HepG2 (cell line): ENCODE measurements around the gene CUL7. TPM values are rescaled to one million over a fixed set of nuclear protein-coding genes. Genes with fewer than 3 reads are reported as not detected.

Experiments used
- AGO2 ChIP-seq: fragments of 200-400 bp; formaldehyde crosslinking; optimal IDR thresholded peaks from 2 replicates; pipeline ENCODE3; 2017; ENCODE audit warnings: mild to moderate bottlenecking, low read depth, low read length, moderate library complexity
- ARNTL ChIP-seq: sonication (generic); formaldehyde crosslinking; IDR thresholded peaks from 2 replicates; pipeline ENCODE4 v1.4.0; 2020; ENCODE audit warnings: mild to moderate bottlenecking, missing genetic modification reagents
- BORCS8-MEF2B ChIP-seq: sonication (generic); formaldehyde crosslinking; IDR thresholded peaks from 2 replicates; pipeline ENCODE4 v1.8.0; 2022; ENCODE audit warnings: mild to moderate bottlenecking, missing genetic modification reagents
- HOXD1 ChIP-seq: sonication (generic); formaldehyde crosslinking; IDR thresholded peaks from 2 replicates; pipeline ENCODE4 v1.5.0; 2020; ENCODE audit warnings: missing genetic modification reagents
- KDM5A ChIP-seq: fragments of 200-600 bp; sonication (generic); IDR thresholded peaks from 2 replicates; pipeline ENCODE4 v1.7.0; 2018; ENCODE audit warnings: antibody characterized with exemption, mild to moderate bottlenecking, low read length, borderline replicate concordance
- MIER2 ChIP-seq: IDR thresholded peaks from 2 replicates; pipeline ENCODE4 v1.6.1; 2016; ENCODE audit warnings: missing biosample characterization, missing genetic modification reagents
- NFE2 ChIP-seq: sonication (generic); formaldehyde crosslinking; IDR thresholded peaks from 2 replicates; pipeline ENCODE4 v1.4.0; 2020; ENCODE audit warnings: missing genetic modification reagents
- PAWR ChIP-seq: sonication (generic); formaldehyde crosslinking; IDR thresholded peaks from 2 replicates; pipeline ENCODE4 v1.4.0; 2020; ENCODE audit warnings: missing genetic modification reagents, mild to moderate bottlenecking, borderline replicate concordance
- RCOR2 ChIP-seq: IDR thresholded peaks from 2 replicates; pipeline ENCODE4 v1.6.1; 2016; ENCODE audit warnings: missing biosample characterization, missing genetic modification reagents
- SRF ChIP-seq: IDR thresholded peaks from 2 replicates; pipeline ENCODE4 v1.6.1; 2011; ENCODE audit warnings: mild to moderate bottlenecking, low read depth, low read length, moderate library complexity
- WIZ ChIP-seq: sonication (generic); formaldehyde crosslinking; IDR thresholded peaks from 2 replicates; pipeline ENCODE4 v1.5.1; 2020; ENCODE audit warnings: mild to moderate bottlenecking, missing genetic modification reagents
- ZBTB49 ChIP-seq: sonication (generic); formaldehyde crosslinking; IDR thresholded peaks from 2 replicates; pipeline ENCODE4 v1.4.0; 2020; ENCODE audit warnings: missing genetic modification reagents, borderline replicate concordance
- ZKSCAN8 ChIP-seq: IDR thresholded peaks from 2 replicates; pipeline ENCODE4 v1.6.1; 2016; ENCODE audit warnings: borderline replicate concordance, missing genetic modification reagents, missing compliant biosample characterization
- ZNF432 ChIP-seq: sonication (generic); formaldehyde crosslinking; IDR thresholded peaks from 2 replicates; pipeline ENCODE4 v1.5.0; 2020; ENCODE audit warnings: missing genetic modification reagents, mild to moderate bottlenecking, borderline replicate concordance
- ZNF562 ChIP-seq: sonication (generic); formaldehyde crosslinking; IDR thresholded peaks from 2 replicates; pipeline ENCODE4 v1.8.0; 2022; ENCODE audit warnings: missing genetic modification reagents, borderline replicate concordance
- ZSCAN22 ChIP-seq: sonication (generic); formaldehyde crosslinking; IDR thresholded peaks from 2 replicates; pipeline ENCODE4 v1.4.0; 2020; ENCODE audit warnings: mild to moderate bottlenecking, missing genetic modification reagents
- ZSCAN9 ChIP-seq: IDR thresholded peaks from 2 replicates; pipeline ENCODE4 v1.6.1; 2016; ENCODE audit warnings: borderline replicate concordance
- polyA plus RNA-seq, 8 experiments: library from polyadenylated mRNA; depleted of rRNA in 3 of 8; stranded (reverse) in 7 of 8; unstranded in 1 of 8; fragments of >200 nt; fragmentation: Illumina TruSeq in 4 of 8; extraction: Trizol in 4 of 8; gene quantifications; 2 replicates each; pipeline versions ENCODE4 v1.2.1 to v1.2.3, GENCODE V29; 2011 to 2016; ENCODE audit warnings: low read depth in 4 of 8, missing spikeins in 1 of 8, mixed read lengths in 1 of 8; ENCODE audit not compliant: insufficient read depth in 1 of 8
- total RNA-seq, 5 experiments: library from RNA; depleted of rRNA; stranded (reverse); fragments of >200 nt; fragmentation: Illumina TruSeq; extraction: Trizol; gene quantifications; 2 replicates each; pipeline ENCODE4 v1.2.3, GENCODE V29; 2016; ENCODE audit warnings: low read depth in 1 of 5
- TF ChIP-seq, protein P1 (sequence below): fragments of 450-650 bp; IDR thresholded peaks from 2 replicates; pipeline ENCODE4 v1.6.1; 2016
- TF ChIP-seq, protein P2 (sequence below), 2 experiments: sonication (generic) in 1 of 2; formaldehyde crosslinking in 1 of 2; IDR thresholded peaks; 2 replicates each; pipeline versions ENCODE4 v1.5.1 to v1.6.1; 2011 to 2020; ENCODE audit warnings: borderline replicate concordance in 1 of 2, low read depth in 1 of 2, low read length in 1 of 2, mild to moderate bottlenecking in 1 of 2, missing genetic modification reagents in 1 of 2, moderate library complexity in 1 of 2
- TF ChIP-seq, protein P3 (sequence below): sonication (generic); formaldehyde crosslinking; IDR thresholded peaks from 2 replicates; pipeline ENCODE4 v1.5.1; 2020; ENCODE audit warnings: mild to moderate bottlenecking, missing genetic modification reagents, borderline replicate concordance

Gene CUL7
- total and polyA plus RNA-seq, 2 of the 13 experiments (the other 11 are each of a cell fraction or from before 2014, with no cell fraction given) = 32.0 to 60.7 TPM

DNA sequence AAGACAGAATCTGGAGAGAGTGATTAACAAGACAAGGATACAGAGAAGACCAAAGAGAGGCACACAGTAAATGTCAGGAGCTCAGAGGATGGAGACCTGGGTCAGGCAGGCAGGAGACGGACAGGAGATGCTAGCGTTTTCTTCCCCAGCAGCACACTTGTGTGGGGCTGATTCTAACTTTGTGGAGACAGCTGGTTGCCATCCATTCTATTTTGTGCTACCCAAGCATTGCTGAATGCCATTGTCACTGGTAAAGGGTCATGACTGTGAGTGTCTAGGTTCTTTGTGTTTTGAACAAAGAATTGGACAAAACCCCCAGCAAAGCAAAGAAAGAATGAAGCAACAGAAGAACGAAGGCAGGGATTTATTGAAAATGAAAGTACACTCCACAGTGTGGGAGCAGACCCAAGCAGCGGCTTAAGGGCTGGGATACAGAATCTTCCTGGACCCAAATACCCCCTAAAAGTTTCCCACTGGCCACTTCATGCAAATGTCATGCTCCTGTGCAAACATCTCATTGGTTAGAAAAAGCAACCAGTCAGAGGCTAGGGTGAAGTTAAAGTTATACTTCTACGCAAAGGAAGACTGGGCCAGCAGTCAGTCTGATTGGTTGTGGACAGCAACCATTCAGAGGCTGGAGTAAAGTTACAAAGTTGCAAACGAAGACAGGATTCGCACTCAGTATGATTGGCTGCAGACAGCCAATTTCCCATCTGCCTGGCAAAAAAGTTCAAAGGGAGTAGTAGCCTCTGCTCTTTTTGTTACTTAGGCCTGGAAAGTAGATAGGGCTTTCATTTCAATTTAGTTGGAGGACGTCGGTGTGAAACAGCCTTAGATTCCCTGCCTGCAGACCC, 40.0 kb upstream of the CUL7 start (continued):
- TF ChIP-seq ZNF432 (CRISPR knock-in tag) (no peak), MIER2 (CRISPR knock-in tag) (no peak), NFE2 (no peak), PAWR (CRISPR knock-in tag) (no peak), ZKSCAN8 (CRISPR knock-in tag) (no peak), KDM5A (no peak), AGO2 (no peak), RCOR2 (CRISPR knock-in tag) (no peak), ZSCAN22 (CRISPR knock-in tag) (no peak), HOXD1 (CRISPR knock-in tag) (no peak), SRF (no peak), BORCS8-MEF2B (CRISPR knock-in tag) (no peak), ARNTL (no peak), ZSCAN9 (CRISPR knock-in tag) (peak; percentile 59; the same call in 1 of the 2 replicates), ZBTB49 (CRISPR knock-in tag) (no peak), ZNF562 (CRISPR knock-in tag) (no peak), WIZ (CRISPR knock-in tag) (no peak)
- TF ChIP-seq, protein P1, sequence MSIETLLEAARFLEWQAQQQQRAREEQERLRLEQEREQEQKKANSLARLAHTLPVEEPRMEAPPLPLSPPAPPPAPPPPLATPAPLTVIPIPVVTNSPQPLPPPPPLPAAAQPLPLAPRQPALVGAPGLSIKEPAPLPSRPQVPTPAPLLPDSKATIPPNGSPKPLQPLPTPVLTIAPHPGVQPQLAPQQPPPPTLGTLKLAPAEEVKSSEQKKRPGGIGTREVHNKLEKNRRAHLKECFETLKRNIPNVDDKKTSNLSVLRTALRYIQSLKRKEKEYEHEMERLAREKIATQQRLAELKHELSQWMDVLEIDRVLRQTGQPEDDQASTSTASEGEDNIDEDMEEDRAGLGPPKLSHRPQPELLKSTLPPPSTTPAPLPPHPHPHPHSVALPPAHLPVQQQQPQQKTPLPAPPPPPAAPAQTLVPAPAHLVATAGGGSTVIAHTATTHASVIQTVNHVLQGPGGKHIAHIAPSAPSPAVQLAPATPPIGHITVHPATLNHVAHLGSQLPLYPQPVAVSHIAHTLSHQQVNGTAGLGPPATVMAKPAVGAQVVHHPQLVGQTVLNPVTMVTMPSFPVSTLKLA = no peak
- TF ChIP-seq, protein P2, sequence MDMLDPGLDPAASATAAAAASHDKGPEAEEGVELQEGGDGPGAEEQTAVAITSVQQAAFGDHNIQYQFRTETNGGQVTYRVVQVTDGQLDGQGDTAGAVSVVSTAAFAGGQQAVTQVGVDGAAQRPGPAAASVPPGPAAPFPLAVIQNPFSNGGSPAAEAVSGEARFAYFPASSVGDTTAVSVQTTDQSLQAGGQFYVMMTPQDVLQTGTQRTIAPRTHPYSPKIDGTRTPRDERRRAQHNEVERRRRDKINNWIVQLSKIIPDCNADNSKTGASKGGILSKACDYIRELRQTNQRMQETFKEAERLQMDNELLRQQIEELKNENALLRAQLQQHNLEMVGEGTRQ (IDR thresholded peaks at IDR 0.05; ENCODE audit: low read depth, low read length) = no peak
- TF ChIP-seq, protein P2 (CRISPR knock-in tag; IDR thresholded peaks at IDR 0.05; ENCODE audit: borderline replicate concordance) = no peak
- TF ChIP-seq, protein P3, sequence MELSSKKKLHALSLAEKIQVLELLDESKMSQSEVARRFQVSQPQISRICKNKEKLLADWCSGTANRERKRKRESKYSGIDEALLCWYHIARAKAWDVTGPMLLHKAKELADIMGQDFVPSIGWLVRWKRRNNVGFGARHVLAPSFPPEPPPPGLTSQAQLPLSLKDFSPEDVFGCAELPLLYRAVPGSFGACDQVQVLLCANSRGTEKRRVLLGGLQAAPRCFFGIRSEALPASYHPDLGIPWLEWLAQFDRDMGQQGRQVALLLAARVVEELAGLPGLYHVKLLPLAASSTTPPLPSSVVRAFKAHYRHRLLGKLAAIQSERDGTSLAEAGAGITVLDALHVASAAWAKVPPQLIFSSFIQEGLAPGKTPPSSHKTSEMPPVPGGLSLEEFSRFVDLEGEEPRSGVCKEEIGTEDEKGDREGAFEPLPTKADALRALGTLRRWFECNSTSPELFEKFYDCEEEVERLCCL (CRISPR knock-in tag) = no peak
